Fibroblast of peridontal ligament (primary cell): ENCODE results near the gene WAPL.

Experiments
- DNase-seq: peaks from one replicate; pipeline ENCODE4 v3.0.0-alpha.2; 2010; ENCODE audit errors: extremely low read depth

Gene WAPL

GRCh38 chr10:86472061-86472460 is 49.5 kb downstream of the WAPL start:
- DNase-seq, result no peak

- DNase-seq, result no peak
Measured at GRCh38 chr10:86461963-86462804, 59.4 kb downstream of the WAPL start.

GRCh38 chr10:86451604-86451960 is 70.0 kb downstream of the WAPL start:
- DNase-seq, result no peak

GRCh38 chr10:86450806-86451603 is 70.6 kb downstream of the WAPL start:
- DNase-seq, result no peak

GRCh38 chr10:86449926-86450558 is 71.5 kb downstream of the WAPL start:
- DNase-seq, result no peak

- DNase-seq, result no peak
Measured at GRCh38 chr10:86447432-86447831, 74.2 kb downstream of the WAPL start.

- DNase-seq, result no peak
Measured at GRCh38 chr10:86446987-86447386, 74.6 kb downstream of the WAPL start.

- DNase-seq, result peak; percentile 7
Measured at GRCh38 chr10:86446440-86446839, 75.2 kb downstream of the WAPL start.

GRCh38 chr10:86443936-86444335 is 77.7 kb downstream of the WAPL start:
- DNase-seq, result no peak

GRCh38 chr10:86443069-86443468 is 78.5 kb downstream of the WAPL start:
- DNase-seq, result peak; percentile 9

GRCh38 chr10:86440874-86441843 is 80.4 kb downstream of the WAPL start:
- peak; percentile 57 for DNase-seq

- DNase-seq, result peak; percentile 92
Measured at GRCh38 chr10:86439544-86439943, 82.0 kb downstream of the WAPL start.

GRCh38 chr10:86438091-86438749 is 83.4 kb downstream of the WAPL start:
- DNase-seq, result no peak

- DNase-seq, result no peak
Measured at GRCh38 chr10:86437447-86437846, 84.1 kb downstream of the WAPL start.

- DNase-seq, result no peak
Measured at GRCh38 chr10:86436963-86437362, 84.6 kb downstream of the WAPL start.

GRCh38 chr10:86434656-86435055 is 86.9 kb downstream of the WAPL start:
- DNase-seq, result peak; percentile 55

- no peak for DNase-seq
Measured at GRCh38 chr10:86423739-86424138, 97.9 kb downstream of the WAPL start.

- DNase-seq, result no peak
Measured at GRCh38 chr10:86419101-86419500, 102.5 kb downstream of the WAPL start.

GRCh38 chr10:86415583-86415982 is 106.0 kb downstream of the WAPL start:
- DNase-seq, result no peak

- no peak for DNase-seq
Measured at GRCh38 chr10:86415116-86415515, 106.5 kb downstream of the WAPL start.
